ENCODE data around the gene CACNA1D.

The CACNA1D gene

GRCh38 chr3:53694666-53695323, 200.4 kb downstream of the CACNA1D start:
- DNase-seq: no peak

- no peak for DNase-seq
These were observed 200.9 kb downstream of the CACNA1D start for GRCh38 chr3:53695324-53695690.

GRCh38 chr3:53696401-53697172, 202.2 kb downstream of the CACNA1D start:
- DNase-seq: no peak

- no peak for DNase-seq
These were observed 206.0 kb downstream of the CACNA1D start for GRCh38 chr3:53700441-53700840.

GRCh38 chr3:53702776-53703530, 208.5 kb downstream of the CACNA1D start:
- DNase-seq: no peak

GRCh38 chr3:53703630-53704362, 209.4 kb downstream of the CACNA1D start:
- DNase-seq: no peak

- no peak for DNase-seq
These were observed 209.9 kb downstream of the CACNA1D start for GRCh38 chr3:53704363-53704725.

GRCh38 chr3:53705024-53705745, 210.8 kb downstream of the CACNA1D start:
- DNase-seq: no peak

- no peak for DNase-seq
These were observed 211.4 kb downstream of the CACNA1D start for GRCh38 chr3:53705774-53706173.

GRCh38 chr3:53707222-53707621, 212.8 kb downstream of the CACNA1D start:
- no peak for DNase-seq

- no peak for DNase-seq
These were observed 213.7 kb downstream of the CACNA1D start for GRCh38 chr3:53708001-53708621.

- DNase-seq: no peak
These were observed 214.8 kb downstream of the CACNA1D start for GRCh38 chr3:53709256-53709655.

- DNase-seq: peak; percentile 24
These were observed 215.7 kb downstream of the CACNA1D start for GRCh38 chr3:53709860-53710674.

GRCh38 chr3:53711387-53711786, 217.0 kb downstream of the CACNA1D start:
- DNase-seq: no peak

- no peak for DNase-seq
These were observed 218.5 kb downstream of the CACNA1D start for GRCh38 chr3:53712817-53713388.

GRCh38 chr3:53713626-53714025, 219.2 kb downstream of the CACNA1D start:
- no peak for DNase-seq

- no peak for DNase-seq
These were observed 221.5 kb downstream of the CACNA1D start for GRCh38 chr3:53715815-53716483.

GRCh38 chr3:53716998-53717397, 222.6 kb downstream of the CACNA1D start:
- DNase-seq: no peak

GRCh38 chr3:53718462-53718861, 224.1 kb downstream of the CACNA1D start:
- DNase-seq: no peak

GRCh38 chr3:53719796-53720195, 225.4 kb downstream of the CACNA1D start:
- DNase-seq: no peak
